NCI-H1436 treated with DMSO at 0.1 percent for 48 hours (cell line): Measurements from ENCODE around the gene TSPAN5.

Experiments used
- DNase-seq: peaks from one replicate; lab custom pipeline; 2025; lab: John Stamatoyannopoulos, UW

Gene TSPAN5

GRCh38 chr4:98517218-98518021, 141.0 kb downstream of the TSPAN5 start:
- DNase-seq, result no peak

- DNase-seq, result no peak
These were observed 141.8 kb downstream of the TSPAN5 start for GRCh38 chr4:98516441-98517217.

- no peak for DNase-seq
These were observed 142.4 kb downstream of the TSPAN5 start for GRCh38 chr4:98516042-98516440.

GRCh38 chr4:98515470-98515809, 143.0 kb downstream of the TSPAN5 start:
- no peak for DNase-seq

- no peak for DNase-seq
These were observed 143.5 kb downstream of the TSPAN5 start for GRCh38 chr4:98514741-98515469.

GRCh38 chr4:98512918-98513317, 145.5 kb downstream of the TSPAN5 start:
- DNase-seq, result no peak

GRCh38 chr4:98510757-98511517, 147.5 kb downstream of the TSPAN5 start:
- no peak for DNase-seq

- no peak for DNase-seq
These were observed 148.1 kb downstream of the TSPAN5 start for GRCh38 chr4:98510340-98510739.

- no peak for DNase-seq
These were observed 148.7 kb downstream of the TSPAN5 start for GRCh38 chr4:98509721-98510120.

- DNase-seq, result no peak
These were observed 149.4 kb downstream of the TSPAN5 start for GRCh38 chr4:98508829-98509598.

- no peak for DNase-seq
These were observed 150.2 kb downstream of the TSPAN5 start for GRCh38 chr4:98508248-98508647.

GRCh38 chr4:98507299-98507698, 151.1 kb downstream of the TSPAN5 start:
- DNase-seq, result no peak

- DNase-seq, result no peak
These were observed 151.8 kb downstream of the TSPAN5 start for GRCh38 chr4:98506462-98507132.

- no peak for DNase-seq
These were observed 152.4 kb downstream of the TSPAN5 start for GRCh38 chr4:98505992-98506391.

GRCh38 chr4:98504091-98504490, 154.3 kb downstream of the TSPAN5 start:
- DNase-seq, result no peak

- DNase-seq, result no peak
These were observed 154.7 kb downstream of the TSPAN5 start for GRCh38 chr4:98503676-98504075.

GRCh38 chr4:98502624-98503023, 155.8 kb downstream of the TSPAN5 start:
- DNase-seq, result no peak

GRCh38 chr4:98502031-98502430, 156.4 kb downstream of the TSPAN5 start:
- no peak for DNase-seq

- no peak for DNase-seq
These were observed 157.0 kb downstream of the TSPAN5 start for GRCh38 chr4:98501383-98501782.

- DNase-seq, result no peak
These were observed 159.6 kb downstream of the TSPAN5 start for GRCh38 chr4:98498774-98499173.
